HG03558 (cell line): ENCODE results near the gene SCAMP4.

ENCODE experiments used
- ATAC-seq: cut with Tn5 transposase; IDR thresholded peaks from one replicate; pipeline ENCODE4 v1.9.1; 2021; ENCODE audit warnings: moderate number of reproducible peaks; ENCODE audit not compliant: unreplicated experiment; ENCODE audit errors: extremely low read depth

SCAMP4 gene

GRCh38 chr19:1905110-1905862 is at the start of gene SCAMP4, which contains the start of gene ADAT3:
TSS of gene SCAMP4 (plus strand) at chr19:1905399. CDS start at chr19:1915020, 9,621 bp downstream.
TSS of gene ADAT3 (plus strand) at chr19:1905399. CDS start at chr19:1912048, 6,649 bp downstream.
- ATAC-seq: peak; percentile 69

GRCh38 chr19:1855828-1856255 is 49.4 kb upstream of the SCAMP4 start:
- ATAC-seq: no peak

- no peak for ATAC-seq
Measured at GRCh38 chr19:1856345-1856697, 48.9 kb upstream of the SCAMP4 start.

- ATAC-seq: no peak
Measured at GRCh38 chr19:1856698-1857603, 48.2 kb upstream of the SCAMP4 start.

- no peak for ATAC-seq
Measured at GRCh38 chr19:1857648-1858326, 47.4 kb upstream of the SCAMP4 start.

- ATAC-seq: no peak
Measured at GRCh38 chr19:1858412-1859081, 46.7 kb upstream of the SCAMP4 start.

- no peak for ATAC-seq
Measured at GRCh38 chr19:1859331-1859781, 45.8 kb upstream of the SCAMP4 start.

GRCh38 chr19:1860042-1860775 is 45.0 kb upstream of the SCAMP4 start:
- ATAC-seq: no peak

GRCh38 chr19:1860821-1861598 is 44.2 kb upstream of the SCAMP4 start:
- no peak for ATAC-seq

GRCh38 chr19:1861599-1862031 is 43.6 kb upstream of the SCAMP4 start:
- ATAC-seq: no peak

- ATAC-seq: no peak
Measured at GRCh38 chr19:1862068-1862423, 43.2 kb upstream of the SCAMP4 start.

GRCh38 chr19:1862424-1863327 is 42.5 kb upstream of the SCAMP4 start:
- no peak for ATAC-seq

- no peak for ATAC-seq
Measured at GRCh38 chr19:1863328-1863637, 41.9 kb upstream of the SCAMP4 start, which contains the start of gene KLF16. TSS of gene KLF16 (minus strand) at chr19:1863579. CDS start at chr19:1863497, 82 bp downstream.

GRCh38 chr19:1863638-1864479 is 41.3 kb upstream of the SCAMP4 start:
- ATAC-seq: peak; percentile 31

- ATAC-seq: no peak
Measured at GRCh38 chr19:1864480-1865171, 40.6 kb upstream of the SCAMP4 start.
